GM19372 (cell line): ENCODE data around the gene NR6A1.
"Not testable (repeated sequence)": the region's sequence is repeated elsewhere in the genome, so short reads cannot be mapped to it uniquely, and the experiment has no call there.

ENCODE experiments used
- ATAC-seq: cut with Tn5 transposase; IDR thresholded peaks from one replicate; pipeline ENCODE4 v1.9.1; 2021; ENCODE audit warnings: mild to moderate bottlenecking, low read depth, moderate library complexity; ENCODE audit not compliant: unreplicated experiment

NR6A1 gene

GRCh38 chr9:124778575-124779367 is 7.7 kb upstream of the NR6A1 start:
- no peak for ATAC-seq

- ATAC-seq: no peak
Measured at GRCh38 chr9:124776954-124777648, 6.0 kb upstream of the NR6A1 start, which contains the start of gene OLFML2A. TSS of gene OLFML2A (plus strand) at chr9:124777133. CDS start at chr9:124777271, 138 bp downstream.

GRCh38 chr9:124776618-124776953 is 5.5 kb upstream of the NR6A1 start:
- ATAC-seq: no peak

GRCh38 chr9:124774129-124774978 is 3.2 kb upstream of the NR6A1 start:
- no peak for ATAC-seq

- ATAC-seq: no peak
Measured at GRCh38 chr9:124773473-124774128, 2.5 kb upstream of the NR6A1 start.

- not testable (repeated sequence) for ATAC-seq
Measured at GRCh38 chr9:124772877-124773276, 1.8 kb upstream of the NR6A1 start.

GRCh38 chr9:124771867-124772679 is 962 bp upstream of the NR6A1 start:
- ATAC-seq: no peak

- ATAC-seq: no peak
Measured at GRCh38 chr9:124770359-124771020, 621 bp downstream of the NR6A1 start.

- no peak for ATAC-seq
Measured at GRCh38 chr9:124769549-124770358, 1.4 kb downstream of the NR6A1 start.

- no peak for ATAC-seq
Measured at GRCh38 chr9:124768750-124769548, 2.2 kb downstream of the NR6A1 start.

GRCh38 chr9:124768334-124768733 is 2.8 kb downstream of the NR6A1 start:
- ATAC-seq: no peak

- ATAC-seq: no peak
Measured at GRCh38 chr9:124767821-124768220, 3.3 kb downstream of the NR6A1 start.

- no peak for ATAC-seq
Measured at GRCh38 chr9:124766815-124767554, 4.1 kb downstream of the NR6A1 start.

GRCh38 chr9:124766326-124766725 is 4.8 kb downstream of the NR6A1 start:
- no peak for ATAC-seq

GRCh38 chr9:124765439-124765835 is 5.7 kb downstream of the NR6A1 start:
- ATAC-seq: no peak

- no peak for ATAC-seq
Measured at GRCh38 chr9:124764774-124765438, 6.2 kb downstream of the NR6A1 start.
